Ascending aorta (tissue), 2 donors: ENCODE measurements around the gene TUT1. TPM values are rescaled to one million over a fixed set of nuclear protein-coding genes. Genes with fewer than 3 reads are reported as not detected.

Experiments used
- DNase-seq, 2 donors: peaks; one replicate each; pipeline ENCODE4 v3.0.0-alpha.2; 2019; ENCODE audit warnings: low spot score in 2 of 2
- H3K27ac ChIP-seq, 2 donors: fragments of 200-600 bp; sonication (generic); one replicate each; pipeline ENCODE4 v1.5.1; 2016 to 2017; ENCODE audit warnings: mild to moderate bottlenecking in 1 of 2
- H3K27me3 ChIP-seq: fragments of 200-600 bp; sonication (generic); one replicate; pipeline ENCODE4 v1.5.1; 2017
- H3K36me3 ChIP-seq, 2 donors: fragments of 200-600 bp; sonication (generic); one replicate each; pipeline ENCODE4 v1.5.1; 2016
- H3K4me1 ChIP-seq, 2 donors: fragments of 200-600 bp; sonication (generic); one replicate each; pipeline ENCODE4 v1.5.1; 2016 to 2017; ENCODE audit warnings: mild to moderate bottlenecking in 1 of 2
- H3K4me3 ChIP-seq, 2 donors: fragments of 200-600 bp; sonication (generic); one replicate each; pipeline ENCODE4 v1.5.1; 2016 to 2017; ENCODE audit warnings: mild to moderate bottlenecking in 1 of 2
- H3K9me3 ChIP-seq, 2 donors: fragments of 200-600 bp; sonication (generic); one replicate each; pipeline ENCODE4 v1.5.1; 2016
- intact Hi-C: fragments of 100-400 bp; cut with DNase I; formaldehyde crosslinking; loops from one replicate; pipeline ENCODE4 v1.15.1; 2023
- total RNA-seq: library from RNA; depleted of rRNA; stranded (reverse); fragments of >200 nt; gene quantifications from one replicate; pipeline ENCODE4 v1.1.0, GENCODE V29; 2016
- TF ChIP-seq, protein P1 (sequence below), 3 experiments: fragments of 200-600 bp in 2 of 3; fragments of 450-650 bp in 1 of 3; sonication (generic) in 2 of 3; IDR thresholded peaks; one replicate each; pipeline ENCODE4 v1.5.1; 2016 to 2019; ENCODE audit warnings: antibody characterized with exemption in 3 of 3, mild to moderate bottlenecking in 1 of 3, moderate library complexity in 1 of 3

TUT1 gene
- total RNA-seq, 1 donor from 2014 or later, result 18.4 TPM

DNA sequence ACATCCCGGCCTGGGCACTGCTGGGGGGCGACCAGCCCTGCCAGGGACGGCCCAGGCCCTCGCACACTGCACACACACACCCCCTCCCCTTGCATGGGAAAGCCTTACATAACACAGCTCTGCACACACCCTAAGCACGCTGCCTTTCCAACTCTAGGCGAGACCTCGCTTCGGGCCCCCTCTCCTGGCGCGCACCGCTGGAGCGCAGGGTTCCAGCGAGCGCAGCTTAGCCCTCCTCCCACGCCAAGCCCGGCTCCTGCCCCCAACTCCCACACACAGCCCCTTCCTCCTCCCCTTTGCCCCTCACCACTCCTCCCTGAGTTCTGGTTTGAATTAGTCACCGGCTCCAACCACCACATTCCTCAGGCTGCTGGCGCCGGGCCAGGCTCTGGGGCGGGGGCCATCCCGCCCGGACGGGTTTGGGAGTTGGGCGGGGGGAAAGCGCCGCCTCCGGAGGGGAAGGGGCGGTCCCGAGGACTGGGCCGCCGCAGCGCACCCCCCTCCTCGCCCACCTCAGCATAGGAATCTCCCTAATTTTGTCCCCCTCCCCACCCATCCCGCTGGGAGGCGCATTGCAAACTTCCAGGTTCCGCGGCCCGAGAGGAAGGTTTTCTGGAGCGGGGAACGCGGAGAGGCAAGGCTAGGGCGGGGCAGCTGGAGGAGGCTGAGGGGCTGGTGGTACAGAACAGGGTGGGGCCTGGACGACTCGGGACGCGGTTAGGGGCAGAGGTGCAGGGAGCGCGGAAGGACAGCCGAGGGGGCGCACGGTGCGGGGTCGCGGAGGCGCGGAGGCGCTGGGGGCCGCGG is 45.7 kb downstream of the TUT1 start:
- Histone ChIP-seq H3K4me1 (peaks cover 14 to 48% of the 10 kb centered on the region in 2 donors), H3K4me3 (peak overlapping the region; percentile 98), H3K27me3 (no peaks in the 10 kb centered on the region), H3K36me3 (peaks cover 0 to 5% of the 10 kb centered on the region in 2 donors), H3K9me3 (no peaks in the 10 kb centered on the region), H3K27ac (peak overlapping the region; percentile 96 to 99)
- TF ChIP-seq, protein P1, sequence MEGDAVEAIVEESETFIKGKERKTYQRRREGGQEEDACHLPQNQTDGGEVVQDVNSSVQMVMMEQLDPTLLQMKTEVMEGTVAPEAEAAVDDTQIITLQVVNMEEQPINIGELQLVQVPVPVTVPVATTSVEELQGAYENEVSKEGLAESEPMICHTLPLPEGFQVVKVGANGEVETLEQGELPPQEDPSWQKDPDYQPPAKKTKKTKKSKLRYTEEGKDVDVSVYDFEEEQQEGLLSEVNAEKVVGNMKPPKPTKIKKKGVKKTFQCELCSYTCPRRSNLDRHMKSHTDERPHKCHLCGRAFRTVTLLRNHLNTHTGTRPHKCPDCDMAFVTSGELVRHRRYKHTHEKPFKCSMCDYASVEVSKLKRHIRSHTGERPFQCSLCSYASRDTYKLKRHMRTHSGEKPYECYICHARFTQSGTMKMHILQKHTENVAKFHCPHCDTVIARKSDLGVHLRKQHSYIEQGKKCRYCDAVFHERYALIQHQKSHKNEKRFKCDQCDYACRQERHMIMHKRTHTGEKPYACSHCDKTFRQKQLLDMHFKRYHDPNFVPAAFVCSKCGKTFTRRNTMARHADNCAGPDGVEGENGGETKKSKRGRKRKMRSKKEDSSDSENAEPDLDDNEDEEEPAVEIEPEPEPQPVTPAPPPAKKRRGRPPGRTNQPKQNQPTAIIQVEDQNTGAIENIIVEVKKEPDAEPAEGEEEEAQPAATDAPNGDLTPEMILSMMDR (IDR thresholded peaks at IDR 0.05), result no peak
- DNase-seq, result peak; percentile 70 to 96
- intact Hi-C loops, result loop anchor here (1.0 to 5.0 kb wide), 5 partner anchors 11 to 297 kb away; no protein-coding TSS in a partner anchor

DNA sequence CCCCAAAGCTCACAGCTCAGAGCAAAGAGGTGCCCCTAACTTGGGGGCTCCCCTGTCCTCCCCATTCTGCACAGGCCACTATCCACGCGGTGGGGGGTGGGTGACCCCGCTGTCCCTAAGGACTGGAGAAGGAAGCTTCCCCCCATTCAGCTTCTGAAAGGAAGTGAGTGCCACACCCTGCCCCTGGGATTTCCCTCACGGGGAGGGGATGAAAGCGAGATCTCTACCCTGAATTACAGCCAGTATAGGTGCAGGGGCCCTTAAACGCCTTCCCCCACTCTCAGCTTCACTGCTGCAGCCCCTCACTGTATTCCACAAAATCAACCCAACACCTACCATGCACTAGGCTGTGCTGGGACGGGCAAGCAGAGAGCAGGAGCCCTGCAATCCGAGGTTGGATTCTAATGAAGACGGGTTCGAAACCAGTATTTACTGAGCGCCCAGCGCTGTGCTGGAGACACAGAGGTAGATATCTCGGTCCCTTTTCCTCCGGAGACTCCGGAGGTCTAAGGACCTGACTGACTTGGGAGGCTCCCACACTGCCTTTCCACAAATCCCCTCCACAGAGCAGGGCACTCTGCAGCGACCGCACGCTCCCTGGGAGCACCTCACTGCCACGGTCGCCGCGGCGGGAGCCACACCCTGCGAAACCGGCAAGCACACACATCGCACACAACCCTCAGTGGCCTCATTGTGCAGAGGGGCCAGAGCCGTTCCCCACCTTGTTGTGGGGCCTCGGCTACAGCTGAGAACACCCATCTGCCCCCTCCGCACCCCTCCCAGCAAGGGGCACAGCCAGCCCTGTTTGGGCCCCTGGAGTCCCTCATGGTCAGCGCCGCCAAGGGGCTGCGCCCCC is 46.5 kb downstream of the TUT1 start:
- no peaks in the 10 kb centered on the region for H3K9me3 ChIP-seq
- peak overlapping the region; percentile 98 for H3K4me3 ChIP-seq
- peak overlapping the region; percentile 96 to 99 for H3K27ac ChIP-seq
- H3K27me3 ChIP-seq, result no peaks in the 10 kb centered on the region
- intact Hi-C loops, result loop anchor here (2.0 to 5.0 kb wide), 3 partner anchors 36 to 297 kb away; no protein-coding TSS in a partner anchor
- TF ChIP-seq, protein P1 (IDR thresholded peaks at IDR 0.05), result no peak
- no peak for DNase-seq
- H3K36me3 ChIP-seq, result peaks cover 0 to 5% of the 10 kb centered on the region in 2 donors
- H3K4me1 ChIP-seq, result peaks cover 22 to 52% of the 10 kb centered on the region in 2 donors

- Histone ChIP-seq H3K4me1 (peaks cover 32 to 52% of the 10 kb centered on the region in 2 donors), H3K36me3 (peaks cover 0 to 5% of the 10 kb centered on the region in 2 donors), H3K27me3 (no peaks in the 10 kb centered on the region), H3K27ac (peak overlapping the region; percentile 96 to 99), H3K9me3 (no peaks in the 10 kb centered on the region), H3K4me3 (peak overlapping the region; percentile 98)
- no peak for DNase-seq
- intact Hi-C loops, result loop anchor here (1.0 to 2.0 kb wide), 4 partner anchors 35 to 149 kb away; no protein-coding TSS in a partner anchor
- TF ChIP-seq, protein P1 (IDR thresholded peaks at IDR 0.05), result no peak
Measured at GRCh38 chr11:62543680-62544444, 47.5 kb downstream of the TUT1 start.

DNA sequence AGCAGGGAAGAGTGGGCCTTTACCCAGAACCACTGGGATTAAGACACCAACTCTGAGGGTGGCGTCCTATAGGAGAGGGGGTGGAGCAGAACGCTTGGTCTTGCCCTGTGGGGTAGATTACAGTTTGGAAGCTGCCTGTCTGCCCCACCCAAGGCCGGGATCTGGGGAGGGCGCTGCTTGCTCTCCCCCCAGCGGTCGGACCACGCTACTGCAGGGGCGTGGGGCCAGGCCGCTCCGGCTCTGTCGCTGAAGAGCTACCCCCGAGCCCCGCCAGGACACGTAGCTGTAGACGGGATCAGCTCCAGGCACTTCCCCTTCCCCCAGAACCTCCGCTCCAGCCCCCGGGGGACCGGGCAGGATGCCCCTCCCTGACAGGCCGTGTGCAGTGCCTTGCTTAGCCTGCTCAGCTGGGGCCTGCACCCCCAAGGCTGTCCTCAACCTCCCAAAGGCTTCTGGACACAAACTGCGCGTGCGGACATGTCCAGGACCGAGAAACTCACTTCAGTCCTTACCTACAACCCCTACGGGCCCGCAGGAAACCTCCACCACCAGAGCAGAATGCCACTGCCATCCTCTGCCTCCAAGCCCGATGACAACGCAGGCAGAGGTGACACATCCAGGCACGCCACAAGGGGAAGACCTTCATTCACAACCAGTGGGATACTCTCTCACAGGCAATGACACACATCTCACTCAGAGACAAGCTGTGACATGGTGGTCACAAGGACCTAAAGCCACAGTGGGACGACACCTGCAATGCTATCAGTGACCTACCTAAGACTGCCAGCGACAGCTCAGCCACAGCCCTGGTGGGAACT is 48.4 kb downstream of the TUT1 start:
- Histone ChIP-seq H3K27ac (peak overlapping the region; percentile 96 to 99), H3K4me1 (peaks cover 36 to 52% of the 10 kb centered on the region in 2 donors), H3K9me3 (no peaks in the 10 kb centered on the region), H3K36me3 (peaks cover 0 to 5% of the 10 kb centered on the region in 2 donors), H3K4me3 (peak overlapping the region; percentile 98), H3K27me3 (no peaks in the 10 kb centered on the region)
- TF ChIP-seq, protein P1 (IDR thresholded peaks at IDR 0.05), result peak; percentile 98 to 99 (median 99)
- intact Hi-C loops, result loop anchor here (1.0 to 2.0 kb wide), 3 partner anchors 119 to 148 kb away; no protein-coding TSS in a partner anchor
- peak; percentile 47 to 88 for DNase-seq
